ENCODE data around the gene F13A1. TPM values are rescaled to one million over a fixed set of nuclear protein-coding genes. Genes with fewer than 3 reads are reported as not detected.
A peak's percentile ranks its signal among the peaks of the same experiment; 100 is the strongest.

Gene F13A1
- polyA plus RNA-seq, 10 donors = 42.0 to 93.9 (median 54.2) TPM

DNA sequence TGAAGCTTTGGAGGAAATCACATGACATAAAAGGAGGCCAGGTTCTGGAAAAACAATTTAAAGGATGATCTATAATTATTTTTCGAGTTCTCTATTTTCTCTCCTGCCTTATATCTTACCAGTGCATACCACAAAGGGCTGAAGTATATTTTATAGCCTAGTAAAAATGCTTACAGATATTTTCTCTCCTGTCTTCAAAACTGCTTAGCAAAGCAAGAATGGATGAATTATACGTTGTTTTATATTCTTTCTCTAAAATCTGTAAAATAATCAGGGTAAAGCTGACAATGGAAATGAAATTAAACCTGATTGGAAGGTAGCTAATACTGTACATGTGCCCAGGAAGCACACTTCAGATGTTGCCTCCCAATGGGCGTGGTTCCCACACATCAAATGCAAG lies 123.7 kb downstream of the F13A1 start:
- DNase-seq = no peak

DNA sequence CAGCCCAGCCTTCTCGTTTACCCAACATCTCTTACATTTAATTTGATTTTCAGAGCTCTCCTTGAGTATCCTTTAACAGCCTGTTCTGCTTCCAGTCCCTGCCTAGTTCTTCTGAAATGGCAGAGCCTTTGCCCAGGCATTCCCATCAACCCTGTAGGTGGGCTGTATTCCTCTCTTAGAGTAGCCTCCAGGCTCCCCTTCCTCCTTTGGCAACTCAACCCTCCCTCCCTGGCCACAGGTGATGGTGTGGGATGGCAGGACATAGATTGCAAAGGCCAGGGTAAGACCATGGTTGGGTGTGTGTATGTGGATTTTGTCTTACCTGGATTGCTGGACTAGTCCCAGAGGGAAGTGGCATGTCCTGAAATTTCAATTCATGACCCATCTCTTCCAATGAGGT lies 125.4 kb downstream of the F13A1 start:
- no peak for DNase-seq

DNA sequence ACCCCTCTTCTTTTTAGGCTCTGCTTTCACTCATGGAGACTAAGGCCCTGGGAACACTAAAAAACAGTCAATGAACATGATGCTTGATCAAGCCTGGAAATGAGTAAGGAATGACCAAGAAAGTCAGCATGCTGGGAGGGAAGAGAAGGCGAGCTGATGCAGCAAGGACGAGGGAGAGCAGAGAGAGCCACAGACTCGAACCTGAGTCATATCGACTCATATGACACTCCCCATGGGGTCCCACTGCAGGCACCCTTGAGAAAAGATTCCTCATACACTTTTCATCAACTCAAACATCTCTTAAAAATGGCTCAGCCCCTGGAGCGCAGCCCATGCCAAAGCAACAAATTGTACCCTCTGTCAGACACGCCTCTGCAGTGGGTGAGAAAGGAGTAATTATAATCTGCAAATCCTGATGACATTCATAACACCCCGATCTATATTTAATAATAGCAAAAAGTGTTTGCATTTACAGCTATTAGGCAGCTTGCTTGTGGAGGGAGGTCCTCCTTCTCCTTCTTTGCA lies 127.2 kb downstream of the F13A1 start:
- peak in 1 of 3 donors; percentile 18 for DNase-seq

DNA sequence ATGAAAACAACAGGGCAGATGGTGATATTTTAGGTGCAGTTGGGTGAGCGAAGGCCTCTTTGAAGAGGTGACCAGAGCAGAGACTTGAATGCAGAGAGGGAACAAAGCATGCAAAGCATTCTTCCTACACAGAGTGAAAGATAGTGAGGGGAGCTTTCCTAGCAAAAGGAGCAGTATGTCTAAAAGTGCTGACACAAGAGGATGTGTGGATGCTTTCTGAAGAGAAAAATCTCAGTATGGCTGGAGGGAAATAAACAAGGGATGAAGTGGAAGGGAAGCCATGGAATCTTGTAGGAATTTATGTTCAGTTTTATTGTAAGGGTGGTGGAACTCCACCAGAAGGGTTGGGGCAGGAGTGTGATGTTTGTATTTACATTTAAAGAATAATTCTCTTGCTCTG lies 128.6 kb downstream of the F13A1 start:
- DNase-seq = no peak

DNA sequence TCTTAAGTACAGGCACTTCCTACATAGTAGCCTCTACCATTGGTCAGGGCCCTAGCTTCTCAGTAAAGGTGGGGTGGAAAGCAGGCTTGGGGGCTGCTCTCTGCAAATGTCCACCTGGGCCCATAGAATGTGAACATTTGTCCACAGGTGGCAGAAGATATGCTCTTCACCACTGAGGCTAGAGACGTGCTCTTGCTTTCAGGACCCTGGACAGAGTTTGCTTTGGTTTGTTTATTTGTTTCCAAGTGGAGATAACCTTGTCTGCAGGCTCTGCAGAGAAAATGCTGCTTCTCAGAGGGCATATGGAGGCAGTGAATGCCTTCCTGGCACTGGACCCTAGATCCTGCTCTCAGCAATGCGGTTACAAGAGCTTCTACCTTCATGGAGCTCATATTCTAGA lies 129.0 kb downstream of the F13A1 start:
- DNase-seq = peak in 1 of 3 donors; percentile 37

DNA sequence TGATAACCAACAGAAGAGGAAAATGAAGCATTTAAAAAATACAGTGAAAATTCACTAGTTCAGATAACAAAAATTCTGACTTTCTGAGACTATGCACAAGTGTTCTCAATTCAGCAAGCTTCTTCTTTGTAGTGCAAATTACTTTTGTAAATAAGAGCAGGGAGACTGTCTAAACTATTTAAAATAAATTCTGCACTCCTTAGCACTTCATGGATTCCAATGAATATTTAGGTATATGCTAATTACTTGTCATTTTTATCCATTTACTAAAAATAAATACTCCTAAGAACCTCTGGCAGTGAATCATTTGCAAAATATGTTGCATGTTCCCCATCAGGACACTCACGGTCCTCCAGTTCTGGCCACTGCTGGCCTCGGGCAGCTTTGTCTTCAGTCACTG lies 139.8 kb downstream of the F13A1 start:
- DNase-seq = no peak

DNA sequence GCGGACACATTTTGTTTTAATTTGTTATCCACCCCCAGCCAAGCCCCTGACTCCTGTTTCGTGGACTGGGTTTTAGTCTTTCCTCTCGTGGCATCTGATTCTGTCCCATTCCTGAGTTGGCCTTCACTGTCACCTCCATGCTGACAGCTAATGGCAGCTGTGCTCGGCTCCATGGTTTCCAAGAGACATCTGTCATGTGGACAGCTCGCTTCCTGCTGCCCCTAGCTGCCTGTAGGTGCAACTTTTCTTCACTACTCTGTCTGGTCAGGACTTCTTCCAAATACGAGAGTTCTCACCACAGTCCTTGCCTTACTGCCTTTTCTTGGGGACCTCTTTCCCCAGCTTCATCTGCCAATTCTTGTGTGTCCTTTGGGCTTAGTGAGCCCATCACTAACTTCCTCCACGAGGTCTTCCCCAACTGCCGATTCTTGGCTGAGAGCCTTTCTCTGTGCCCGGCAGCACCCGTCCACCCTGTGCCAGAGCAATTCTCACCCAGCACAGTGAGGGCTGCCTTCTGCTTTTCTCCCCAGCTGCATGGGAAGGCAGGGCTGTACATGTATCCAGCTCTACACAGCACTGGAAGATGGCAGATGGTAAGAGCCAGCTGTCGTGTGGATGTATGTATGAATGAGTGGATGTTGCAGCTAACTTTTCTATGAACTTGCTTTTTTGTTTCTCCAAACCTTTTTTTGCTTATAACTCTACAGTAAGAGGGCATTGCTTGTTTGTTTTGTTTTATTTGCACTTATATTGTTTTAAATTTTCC lies 140.4 kb downstream of the F13A1 start:
- no peak for DNase-seq

DNA sequence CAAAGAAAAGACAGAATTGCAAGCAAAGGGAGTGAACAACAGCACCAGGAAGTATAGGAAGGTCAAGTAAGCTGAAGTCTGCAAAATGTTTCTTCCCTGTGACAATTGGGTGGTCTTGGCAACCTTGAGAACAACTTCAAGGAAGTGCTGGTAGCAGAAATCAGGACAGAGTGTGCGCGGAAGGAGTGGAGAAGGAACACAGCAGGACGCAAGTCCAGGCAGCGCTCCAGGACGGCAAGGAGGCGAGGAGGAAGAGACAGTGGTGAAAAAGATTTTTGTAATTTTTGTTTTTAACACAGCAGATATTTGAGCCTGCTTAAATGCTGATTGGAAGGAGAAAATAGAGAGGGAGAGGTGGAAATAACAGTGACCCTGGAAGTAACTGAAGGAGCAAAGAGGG lies 141.7 kb downstream of the F13A1 start:
- DNase-seq = no peak

DNA sequence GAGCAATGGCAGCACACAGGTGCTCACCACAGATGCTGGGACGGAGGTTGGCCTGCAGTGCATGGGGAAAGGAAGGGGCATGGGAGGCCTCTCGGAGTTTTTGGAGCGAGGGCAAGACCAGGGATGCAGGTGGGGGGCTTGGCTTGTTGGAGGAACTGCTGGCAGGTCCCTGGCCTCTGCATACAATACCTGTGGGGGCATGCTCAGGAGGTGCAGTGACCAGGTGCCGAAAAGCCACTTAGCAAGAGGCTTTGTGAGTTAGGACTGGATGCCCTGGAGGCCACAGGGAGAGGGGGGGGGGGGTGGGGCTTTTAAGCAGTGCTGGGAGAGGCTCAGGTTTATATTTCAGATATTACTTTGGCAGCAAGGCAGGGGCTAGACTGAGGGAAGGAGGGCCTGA lies 142.7 kb downstream of the F13A1 start:
- no peak for DNase-seq

DNA sequence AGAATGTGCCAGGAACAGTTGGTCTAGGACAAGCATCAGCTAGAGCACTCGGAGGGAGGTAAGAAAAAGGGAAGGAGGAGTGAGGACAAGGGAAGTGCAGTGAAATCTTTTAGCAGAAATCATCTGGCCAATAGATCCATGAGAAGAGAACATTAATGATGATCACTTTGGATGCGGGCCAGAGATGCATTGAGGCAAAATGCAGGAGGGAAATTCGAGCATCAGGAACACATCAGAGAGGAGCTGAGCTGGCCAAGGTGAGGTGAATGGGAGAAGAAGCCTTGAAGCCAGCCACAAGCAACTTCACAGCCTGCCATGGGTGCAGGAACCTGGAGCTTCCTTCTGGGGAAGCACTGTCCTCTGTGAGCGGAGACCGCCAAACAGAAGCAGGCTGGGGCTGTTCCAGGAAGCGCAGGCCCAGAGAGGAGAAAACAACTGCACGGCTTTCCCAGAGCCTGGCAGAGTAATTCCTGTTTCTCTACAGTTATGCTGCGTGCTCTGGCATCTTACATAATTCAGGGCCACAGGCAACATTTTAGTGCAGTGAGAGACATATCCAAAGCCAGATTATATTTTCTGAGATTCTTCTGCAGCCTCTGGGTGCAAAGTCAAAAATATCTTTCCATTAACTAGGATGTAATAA lies 143.8 kb downstream of the F13A1 start:
- DNase-seq = peak in 2 of 3 donors; percentile 8 to 43

DNA sequence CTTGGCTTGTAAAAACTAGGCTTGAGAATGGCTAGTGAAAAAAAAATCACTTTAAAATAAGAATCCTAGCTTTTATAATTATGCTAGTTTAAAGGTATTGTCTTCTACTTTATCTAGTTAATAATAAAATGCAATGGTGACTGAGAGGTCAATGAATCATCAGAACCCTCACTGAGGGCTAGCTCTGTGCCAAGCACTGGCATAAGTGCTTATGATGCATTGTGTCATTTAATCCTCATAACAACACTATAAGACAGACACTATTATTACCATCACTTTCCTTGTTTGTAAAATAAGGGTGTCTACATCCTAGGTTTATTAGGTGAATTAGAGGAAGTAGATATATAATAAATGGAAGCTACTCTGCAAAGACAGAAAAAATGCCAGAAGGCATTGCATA lies 144.3 kb downstream of the F13A1 start:
- no peak for DNase-seq

DNA sequence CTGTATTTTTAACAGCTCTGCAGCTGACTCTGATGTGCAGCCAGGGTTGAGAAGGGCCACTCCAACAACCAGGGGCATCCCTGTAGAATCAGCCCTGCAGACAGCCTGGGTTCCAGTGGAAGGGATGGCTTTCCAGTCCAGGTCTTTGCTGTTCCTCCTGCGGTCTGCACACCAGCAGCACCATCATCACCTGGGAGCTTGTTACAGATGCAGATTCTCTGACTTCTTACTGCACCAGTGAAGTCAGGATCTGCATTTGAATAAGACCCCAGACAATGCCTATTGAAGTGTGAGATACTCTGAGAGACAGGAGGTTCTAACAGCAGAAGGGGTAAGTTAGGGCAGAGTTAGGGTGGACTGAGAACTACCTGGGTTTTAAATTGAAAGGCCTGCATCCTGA lies 151.3 kb downstream of the F13A1 start:
- no peak for DNase-seq

DNA sequence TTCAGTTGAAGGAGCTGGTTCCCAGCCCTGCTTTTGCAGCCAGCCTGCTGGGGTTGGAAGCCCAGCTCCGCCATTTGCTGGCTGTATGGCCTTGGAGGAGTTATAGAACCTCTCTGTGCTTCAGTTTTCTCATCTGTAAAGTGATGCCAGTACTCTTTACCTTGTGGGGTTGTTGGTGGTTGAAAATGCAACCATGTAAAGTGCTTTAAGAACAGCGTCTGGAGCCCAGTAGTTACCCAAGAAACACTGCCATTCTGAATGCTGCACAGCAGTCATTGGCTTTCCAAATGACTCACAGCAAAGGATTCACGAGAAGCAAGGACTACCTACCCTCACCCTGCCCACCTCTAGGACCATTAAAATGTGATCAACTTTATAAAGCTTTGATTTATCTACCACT lies 154.4 kb downstream of the F13A1 start:
- DNase-seq = no peak

DNA sequence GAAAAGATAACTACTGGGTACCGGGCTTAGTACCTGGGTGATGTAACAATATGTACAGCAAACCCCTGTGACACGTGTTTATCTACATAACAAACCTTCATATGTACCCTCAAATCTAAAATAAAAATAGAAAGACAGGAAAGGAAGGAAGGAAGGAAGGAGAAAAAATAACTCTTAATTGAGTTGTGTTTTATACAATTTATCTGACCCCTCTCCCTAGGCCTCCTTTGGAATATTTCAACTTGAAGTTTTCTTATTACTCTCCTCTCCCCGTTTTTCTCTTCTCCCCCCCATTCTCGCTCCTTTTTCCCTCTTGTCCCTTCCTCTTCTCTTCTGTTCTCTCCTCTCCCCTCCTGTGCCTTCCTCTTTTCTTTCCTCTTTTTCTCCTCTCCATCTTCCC lies 156.1 kb downstream of the F13A1 start:
- no peak for DNase-seq

DNA sequence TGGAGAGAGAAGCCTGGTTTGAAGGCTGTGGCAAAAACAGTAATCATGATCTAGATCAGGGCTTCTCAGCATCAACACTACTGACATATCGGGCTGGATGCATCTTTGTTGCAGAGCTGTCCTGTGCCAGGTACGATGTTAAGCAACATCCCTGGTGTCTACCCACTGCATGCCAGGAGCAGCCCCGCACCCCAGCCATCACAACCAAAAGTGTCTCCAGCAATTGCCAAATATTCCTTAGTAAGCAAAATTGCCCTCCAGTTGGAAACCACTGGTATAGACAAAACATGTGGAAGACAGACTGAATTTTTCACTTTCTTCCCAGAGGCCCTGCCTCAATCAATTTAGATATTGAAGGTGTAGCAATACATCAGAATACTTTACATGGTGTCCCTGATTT lies 166.1 kb downstream of the F13A1 start:
- no peak for DNase-seq

DNA sequence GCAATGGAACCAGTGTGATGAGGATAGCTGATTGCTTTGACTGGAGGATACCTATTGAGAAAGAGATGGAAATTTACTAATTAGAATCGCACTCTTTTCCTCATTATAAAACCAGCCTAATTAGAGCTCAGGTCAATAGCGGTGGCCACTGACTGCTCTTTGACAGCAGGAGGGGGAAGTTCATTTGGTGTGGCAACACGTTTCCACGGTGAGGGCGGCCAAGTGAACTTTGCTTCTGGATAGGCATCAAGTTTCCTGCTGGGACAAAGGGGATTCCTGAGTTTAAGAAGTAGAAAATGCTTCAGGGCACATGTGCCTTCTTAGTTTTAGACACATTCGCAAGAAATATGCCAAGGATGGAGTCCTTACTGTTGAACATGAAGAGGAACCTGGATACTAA lies 168.4 kb downstream of the F13A1 start:
- DNase-seq = no peak

DNA sequence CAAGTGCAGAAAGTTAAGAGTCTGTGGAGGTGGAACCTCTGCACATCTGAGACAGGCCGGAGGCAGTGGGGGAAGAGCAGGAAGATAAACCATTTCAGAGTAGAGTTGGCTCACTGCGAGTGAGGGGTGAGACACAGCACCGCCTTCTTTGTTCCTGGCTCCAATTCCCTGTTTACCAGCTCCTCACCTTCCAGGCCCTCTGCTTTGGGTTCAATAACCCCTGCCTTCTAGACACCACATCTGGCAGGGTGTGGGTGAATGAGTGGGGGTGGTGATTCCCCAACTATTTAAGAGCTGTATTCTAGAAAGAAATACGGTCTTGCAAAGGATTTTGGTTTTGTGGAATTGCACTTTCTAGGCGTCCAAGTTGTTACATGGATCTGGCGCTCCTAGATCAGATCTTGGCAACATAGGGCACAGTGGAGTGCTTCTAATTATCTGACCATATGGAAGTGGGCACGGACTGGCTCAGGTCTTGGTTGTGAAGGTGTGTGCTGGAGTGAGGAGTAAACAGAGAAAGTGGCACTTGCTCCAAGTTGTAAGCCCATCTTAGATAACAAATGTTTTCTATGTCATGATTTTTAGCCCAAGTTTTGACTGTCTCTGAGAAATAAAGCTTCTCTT lies 172.2 kb downstream of the F13A1 start:
- DNase-seq = no peak

DNA sequence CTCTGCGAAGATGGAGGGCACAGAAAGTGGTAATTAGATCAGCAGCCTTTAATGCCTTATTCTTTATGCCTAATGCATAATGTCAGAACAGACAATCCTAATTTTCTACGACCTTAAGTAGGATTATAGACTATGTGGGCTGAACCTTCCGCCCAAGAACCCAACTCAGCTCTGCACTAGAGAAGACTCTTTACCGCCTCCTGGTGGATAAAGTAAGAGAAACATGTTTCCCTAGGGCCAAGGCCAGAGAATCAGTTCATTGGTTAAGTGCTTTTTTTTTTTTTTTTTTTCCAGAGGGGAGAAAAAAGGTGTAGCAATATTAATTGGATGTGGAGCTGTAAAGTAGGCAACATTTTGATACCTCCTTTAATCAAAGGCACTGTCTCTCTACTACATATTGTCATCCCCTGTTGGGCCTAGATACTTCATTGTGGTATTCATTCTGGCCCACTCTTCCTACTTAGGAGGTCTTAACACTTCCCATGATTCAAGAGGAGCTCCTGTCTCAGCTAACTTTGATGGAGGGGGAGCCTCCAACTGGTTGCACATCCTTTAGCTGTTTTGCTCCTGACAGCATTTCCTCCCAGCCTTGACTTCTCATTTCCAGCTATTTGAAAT lies 188.9 kb downstream of the F13A1 start:
- no peak for DNase-seq

DNA sequence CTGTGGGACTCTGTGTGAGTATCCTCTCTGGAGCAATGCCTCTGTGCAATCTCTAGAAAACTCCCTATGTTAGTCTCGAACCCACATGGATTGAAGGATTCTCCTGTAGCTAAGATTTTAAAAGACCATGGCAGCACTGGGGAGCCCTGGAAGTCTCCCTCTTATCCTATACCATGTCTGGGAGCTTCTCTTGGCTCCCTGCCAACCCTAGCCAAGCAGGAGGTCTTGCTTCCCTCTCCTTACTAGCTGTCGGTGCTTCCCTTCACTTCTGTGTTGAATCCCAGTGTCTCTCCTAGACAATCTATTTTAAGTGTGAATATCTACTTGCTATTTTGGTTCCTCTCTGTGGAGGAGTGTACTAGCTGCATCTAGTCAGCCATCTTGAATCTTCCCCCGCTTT lies 195.0 kb downstream of the F13A1 start:
- no peak for DNase-seq

DNA sequence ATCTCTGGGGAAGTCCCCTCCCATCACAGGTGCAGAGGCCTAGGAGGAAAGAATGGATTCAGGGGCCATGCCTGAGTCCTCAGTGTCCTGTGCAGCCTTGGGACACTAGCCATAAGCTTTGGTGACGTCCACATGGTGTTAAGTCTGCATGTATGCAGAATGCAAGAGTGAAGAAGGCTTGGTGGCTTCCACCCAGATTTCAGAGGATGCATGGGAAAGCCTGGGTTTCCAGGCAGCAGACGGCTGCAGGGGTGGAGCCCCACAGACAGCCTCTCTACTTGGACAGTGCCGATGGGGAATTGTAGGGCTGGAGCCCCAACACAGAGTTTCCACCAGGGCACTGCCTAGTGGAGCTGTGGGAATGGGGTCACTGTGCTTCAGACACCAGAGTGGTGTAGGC lies 196.7 kb downstream of the F13A1 start:
- DNase-seq = no peak

DNA sequence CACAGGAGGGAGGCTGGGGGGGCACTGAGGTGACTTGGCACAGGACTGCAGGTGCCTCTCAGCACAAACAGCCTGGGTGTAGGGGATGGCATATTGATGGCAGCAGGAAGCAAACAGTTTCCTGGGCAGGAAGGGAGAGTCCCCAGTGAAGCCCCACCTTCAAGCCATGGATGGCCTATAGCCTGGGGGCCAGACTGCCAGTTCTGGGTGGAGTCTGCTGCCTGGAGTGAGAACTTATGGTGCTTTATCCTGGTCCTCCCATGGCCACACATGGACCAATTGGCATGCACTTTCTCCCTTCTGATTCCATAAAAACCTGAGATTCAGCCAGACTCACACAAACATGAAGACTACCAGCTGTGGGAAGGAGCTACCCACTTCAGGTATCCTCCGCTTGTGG lies 198.5 kb downstream of the F13A1 start:
- DNase-seq = no peak

DNA sequence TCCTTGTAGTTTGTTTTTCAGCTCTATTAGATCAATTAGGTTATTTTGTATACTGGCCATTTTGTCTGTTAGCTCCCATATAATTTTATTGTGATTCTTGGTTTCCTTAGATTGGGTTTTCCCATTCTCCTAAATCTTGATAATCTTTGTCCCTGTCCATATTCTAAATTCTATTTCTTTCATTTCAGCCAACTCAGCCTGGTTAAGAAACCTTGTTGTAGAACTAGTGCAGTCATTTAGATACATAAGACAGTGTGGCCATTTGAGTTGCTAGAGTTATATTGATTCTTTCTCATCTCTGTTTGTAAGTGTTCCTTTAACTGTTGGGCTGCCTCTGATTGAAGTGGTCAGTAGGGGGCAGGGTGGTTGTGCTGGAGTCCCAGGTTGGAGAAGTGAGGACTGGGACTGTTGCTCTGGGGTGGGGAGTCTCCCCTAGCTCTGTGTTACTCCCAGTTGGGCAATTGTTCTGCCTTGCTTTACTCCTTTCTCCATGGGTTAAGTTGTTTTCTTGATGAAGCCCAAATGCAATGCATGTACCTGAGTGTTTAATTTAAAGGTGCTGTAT lies 214.9 kb downstream of the F13A1 start:
- DNase-seq = no peak

All from muscle of back (tissue), 11 donors.